T-helper 2 cell treated with Interferon-gamma antibody and Interleukin-4, amounts not matched to agents 5 μg/mL and 100 μg/mL, for 36 hours (primary cell): ENCODE measurements around the gene TOP3B.

Source experiments
- DNase-seq: peaks from one replicate; pipeline ENCODE4 v3.0.0; 2021; ENCODE audit warnings: low spot score
- H3K27ac Mint-ChIP-seq: one replicate; pipeline ENCODE4 v1.8.0; 2021; ENCODE audit warnings: mild to moderate bottlenecking, mixed read lengths
- H3K27me3 Mint-ChIP-seq: one replicate; pipeline ENCODE4 v1.8.0; 2021; ENCODE audit warnings: low read depth, mixed read lengths
- H3K36me3 Mint-ChIP-seq: one replicate; pipeline ENCODE4 v1.8.0; 2021; ENCODE audit warnings: low read depth, mixed read lengths
- H3K4me1 Mint-ChIP-seq: one replicate; pipeline ENCODE4 v1.8.0; 2021; ENCODE audit warnings: low read depth, mixed read lengths
- H3K4me3 Mint-ChIP-seq: one replicate; pipeline ENCODE4 v1.8.0; 2022; ENCODE audit warnings: mild to moderate bottlenecking, moderate library complexity, mixed read lengths
- H3K9me3 Mint-ChIP-seq: one replicate; pipeline ENCODE4 v1.8.0; 2021; ENCODE audit warnings: mixed read lengths

TOP3B gene

GRCh38 chr22:21982338-21982965 lies at the start of gene TOP3B:
TOP3B (minus strand) TSS chr22:21982787; CDS start chr22:21975709, 7,078 bp downstream.
- peak; percentile 79 for DNase-seq
- Mint-ChIP-seq H3K4me3 (peak within 1 kb of the TSS; percentile 92), H3K4me1 (peaks cover 9% of the 10 kb centered on the region), H3K27ac (peak within 1 kb of the TSS; percentile 75), H3K36me3 (peaks cover 3% of the 10 kb centered on the region), H3K9me3 (no peaks in the 10 kb centered on the region), H3K27me3 (no peaks in the 10 kb centered on the region)

- Mint-ChIP-seq H3K4me3 (no peak overlapping the region), H3K36me3 (no peaks in the 10 kb centered on the region), H3K4me1 (no peaks in the 10 kb centered on the region), H3K9me3 (no peaks in the 10 kb centered on the region), H3K27ac (no peak overlapping the region), H3K27me3 (peaks cover 19% of the 10 kb centered on the region)
- no peak for DNase-seq
Observed at GRCh38 chr22:22031183-22031945, 48.8 kb upstream of the TOP3B start.

- Mint-ChIP-seq H3K4me3 (no peak overlapping the region), H3K4me1 (no peaks in the 10 kb centered on the region), H3K27me3 (peaks cover 13% of the 10 kb centered on the region), H3K9me3 (no peaks in the 10 kb centered on the region), H3K36me3 (no peaks in the 10 kb centered on the region), H3K27ac (no peak overlapping the region)
- no peak for DNase-seq
Observed at GRCh38 chr22:22030493-22031182, 48.1 kb upstream of the TOP3B start.

- no peak for DNase-seq
- no peaks in the 10 kb centered on the region for H3K4me1 Mint-ChIP-seq
- no peak overlapping the region for H3K27ac Mint-ChIP-seq
- H3K27me3 Mint-ChIP-seq = peaks cover 2% of the 10 kb centered on the region
- H3K36me3 Mint-ChIP-seq = no peaks in the 10 kb centered on the region
- no peak overlapping the region for H3K4me3 Mint-ChIP-seq
- H3K9me3 Mint-ChIP-seq = no peaks in the 10 kb centered on the region
Observed at GRCh38 chr22:22027955-22028354, 45.4 kb upstream of the TOP3B start.

- Mint-ChIP-seq H3K9me3 (no peaks in the 10 kb centered on the region), H3K27ac (no peak overlapping the region), H3K4me3 (no peak overlapping the region), H3K36me3 (no peaks in the 10 kb centered on the region), H3K4me1 (no peaks in the 10 kb centered on the region), H3K27me3 (peaks cover 2% of the 10 kb centered on the region)
- DNase-seq = no peak
Observed at GRCh38 chr22:22026157-22026831, 43.7 kb upstream of the TOP3B start.

- Mint-ChIP-seq H3K9me3 (no peaks in the 10 kb centered on the region), H3K4me1 (no peaks in the 10 kb centered on the region)
Observed at GRCh38 chr22:22025320-22026156, 43.0 kb upstream of the TOP3B start.

GRCh38 chr22:22024440-22024839 lies 41.9 kb upstream of the TOP3B start:
- Mint-ChIP-seq H3K27ac (no peak overlapping the region), H3K36me3 (no peaks in the 10 kb centered on the region), H3K9me3 (no peaks in the 10 kb centered on the region), H3K4me3 (no peak overlapping the region), H3K4me1 (no peaks in the 10 kb centered on the region), H3K27me3 (peaks cover 4% of the 10 kb centered on the region)
- DNase-seq = no peak

More at GRCh38 chr22:22025320-22026156, 43.0 kb upstream of the TOP3B start:
- Mint-ChIP-seq H3K4me3 (no peak overlapping the region), H3K36me3 (no peaks in the 10 kb centered on the region), H3K27ac (no peak overlapping the region), H3K27me3 (peaks cover 3% of the 10 kb centered on the region)
- no peak for DNase-seq

GRCh38 chr22:22023581-22024137 lies 41.1 kb upstream of the TOP3B start:
- no peak for DNase-seq
- H3K27me3 Mint-ChIP-seq = peaks cover 4% of the 10 kb centered on the region
- H3K9me3 Mint-ChIP-seq = no peaks in the 10 kb centered on the region
- H3K4me1 Mint-ChIP-seq = no peaks in the 10 kb centered on the region
- no peak overlapping the region for H3K27ac Mint-ChIP-seq
- H3K4me3 Mint-ChIP-seq = no peak overlapping the region
- H3K36me3 Mint-ChIP-seq = no peaks in the 10 kb centered on the region

GRCh38 chr22:22022947-22023534 lies 40.5 kb upstream of the TOP3B start:
- H3K9me3 Mint-ChIP-seq = no peaks in the 10 kb centered on the region
- H3K4me3 Mint-ChIP-seq = no peak overlapping the region
- H3K27ac Mint-ChIP-seq = no peak overlapping the region
- no peaks in the 10 kb centered on the region for H3K4me1 Mint-ChIP-seq
- no peaks in the 10 kb centered on the region for H3K36me3 Mint-ChIP-seq
- H3K27me3 Mint-ChIP-seq = peaks cover 4% of the 10 kb centered on the region
- no peak for DNase-seq

GRCh38 chr22:22022255-22022840 lies 39.8 kb upstream of the TOP3B start:
- H3K36me3 Mint-ChIP-seq = no peaks in the 10 kb centered on the region
- no peak overlapping the region for H3K27ac Mint-ChIP-seq
- H3K4me3 Mint-ChIP-seq = no peak overlapping the region
- no peaks in the 10 kb centered on the region for H3K4me1 Mint-ChIP-seq
- DNase-seq = no peak
- no peaks in the 10 kb centered on the region for H3K9me3 Mint-ChIP-seq
- peaks cover 4% of the 10 kb centered on the region for H3K27me3 Mint-ChIP-seq

GRCh38 chr22:22021162-22021750 lies 38.7 kb upstream of the TOP3B start:
- peaks cover 6% of the 10 kb centered on the region for H3K27me3 Mint-ChIP-seq
- no peaks in the 10 kb centered on the region for H3K36me3 Mint-ChIP-seq
- no peaks in the 10 kb centered on the region for H3K4me1 Mint-ChIP-seq
- DNase-seq = no peak
- H3K4me3 Mint-ChIP-seq = no peak overlapping the region
- no peaks in the 10 kb centered on the region for H3K9me3 Mint-ChIP-seq
- H3K27ac Mint-ChIP-seq = no peak overlapping the region

GRCh38 chr22:22020425-22020852 lies 37.9 kb upstream of the TOP3B start:
- Mint-ChIP-seq H3K36me3 (no peaks in the 10 kb centered on the region), H3K27me3 (peaks cover 6% of the 10 kb centered on the region), H3K4me1 (no peaks in the 10 kb centered on the region), H3K27ac (no peak overlapping the region), H3K4me3 (no peak overlapping the region), H3K9me3 (no peaks in the 10 kb centered on the region)
- DNase-seq = no peak
